SK-N-MC (cell line): Measurements from ENCODE around the gene EPX.

ENCODE experiments used
- EZH2 ChIP-seq: fragments of 200-600 bp; sonication (generic); IDR thresholded peaks from one replicate; pipeline ENCODE4 v1.6.1; 2017; ENCODE audit warnings: antibody characterized with exemption
- FOXP2 ChIP-seq: optimal IDR thresholded peaks from 2 replicates; pipeline ENCODE3; 2011; ENCODE audit warnings: mild to moderate bottlenecking, moderate library complexity; ENCODE audit not compliant: insufficient read depth; ENCODE audit errors: extremely low read length, control extremely low read depth
- POLR2AphosphoS5 ChIP-seq: IDR thresholded peaks from 2 replicates; pipeline ENCODE4 v1.6.1; 2012; ENCODE audit warnings: mild to moderate bottlenecking, low read depth, low read length, borderline replicate concordance

GRCh38 chr17:58150394-58150793 is 42.1 kb upstream of the EPX start:
- TF ChIP-seq EZH2 = no peak
- no peak for TF ChIP-seq POLR2AphosphoS5
- TF ChIP-seq FOXP2 = no peak
